ENCODE measurements around the gene STK32B.

The STK32B gene

GRCh38 chr4:5030221-5030620 lies 21.1 kb upstream of the STK32B start:
- H3K4me3 ChIP-seq (ENCODE audit: low read depth, low read length) = no peak overlapping the region
- TF ChIP-seq CTCF (IDR thresholded peaks at IDR 0.05; ENCODE audit: low read depth, low read length) = no peak

- H3K4me3 ChIP-seq (ENCODE audit: low read depth, low read length) = no peak overlapping the region
- no peak for TF ChIP-seq CTCF (IDR thresholded peaks at IDR 0.05; ENCODE audit: low read depth, low read length)
These were observed 20.4 kb upstream of the STK32B start for GRCh38 chr4:5030927-5031326.

- H3K4me3 ChIP-seq (ENCODE audit: low read depth, low read length) = no peak overlapping the region
- no peak for TF ChIP-seq CTCF (IDR thresholded peaks at IDR 0.05; ENCODE audit: low read depth, low read length)
These were observed 18.5 kb upstream of the STK32B start for GRCh38 chr4:5032813-5033212.

GRCh38 chr4:5033281-5033841 lies 17.9 kb upstream of the STK32B start:
- no peak overlapping the region for H3K4me3 ChIP-seq (ENCODE audit: low read depth, low read length)
- TF ChIP-seq CTCF (IDR thresholded peaks at IDR 0.05; ENCODE audit: low read depth, low read length) = no peak

GRCh38 chr4:5034206-5034605 lies 17.1 kb upstream of the STK32B start:
- no peak for TF ChIP-seq CTCF (IDR thresholded peaks at IDR 0.05; ENCODE audit: low read depth, low read length)
- no peak overlapping the region for H3K4me3 ChIP-seq (ENCODE audit: low read depth, low read length)

GRCh38 chr4:5036239-5036638 lies 15.0 kb upstream of the STK32B start:
- no peak overlapping the region for H3K4me3 ChIP-seq (ENCODE audit: low read depth, low read length)

More at GRCh38 chr4:5036239-5036638, 15.0 kb upstream of the STK32B start:
- TF ChIP-seq CTCF (IDR thresholded peaks at IDR 0.05; ENCODE audit: low read depth, low read length) = no peak
